ENCODE results near the gene SMURF2. TPM values are rescaled to one million over a fixed set of nuclear protein-coding genes. Genes with fewer than 3 reads are reported as not detected.

The SMURF2 gene
- polyA plus RNA-seq, 1 of the 3 experiments (the other 2 are of a cell fraction), result 36.6 TPM

DNA sequence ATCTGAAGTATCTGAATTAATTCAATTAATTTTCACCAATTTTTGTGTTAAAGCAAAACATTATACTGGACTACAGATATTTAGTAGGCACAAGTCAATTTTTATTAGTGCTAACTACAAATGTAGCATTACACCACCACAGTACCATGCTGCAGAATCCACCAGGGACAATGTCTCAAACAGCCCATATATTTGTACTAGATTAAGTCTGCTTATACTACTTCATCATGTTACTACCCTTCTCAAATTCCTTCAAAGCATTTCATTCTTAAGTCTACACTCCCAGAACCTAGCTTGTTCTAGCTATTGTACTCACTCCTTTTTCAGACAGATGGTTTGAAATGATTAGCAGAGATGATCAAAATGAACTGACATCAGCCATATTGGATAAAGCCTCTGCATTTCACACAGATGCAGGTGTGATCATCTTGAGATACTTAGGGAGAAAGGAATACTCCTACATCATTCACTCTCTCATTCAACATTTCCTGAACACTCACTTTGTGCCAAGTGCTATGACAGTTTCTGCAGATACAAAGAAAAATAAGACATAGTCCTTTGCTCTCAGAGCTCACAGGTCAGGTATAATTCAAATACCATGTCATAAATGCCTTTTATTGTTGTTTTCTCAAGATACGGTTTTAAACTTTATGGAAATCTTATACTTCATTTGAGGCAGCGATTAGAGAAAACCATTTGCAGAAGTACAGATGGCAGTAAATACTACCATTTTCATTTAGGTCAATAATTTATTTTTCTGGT lies 47.7 kb downstream of the SMURF2 start:
- Histone ChIP-seq H3K9me2 (no peaks in the 10 kb centered on the region), H3K27ac (ENCODE audit: low read depth in 2 of 2, low read length in 1 of 2) (peak overlapping the region; percentile 40 to 73; a peak in 3 of 4 replicates), H2AFZ (ENCODE audit: low read depth) (no peak overlapping the region), H4K20me1 (ENCODE audit: insufficient read depth) (peaks cover 98% of the 10 kb centered on the region), H3K9me3 (no peaks in the 10 kb centered on the region; the same call in 1 of the 2 replicates), H3F3A (replicated peaks; ENCODE audit: insufficient read depth) (peaks cover 68% of the 10 kb centered on the region), H3K4me2 (peak overlapping the region; percentile 61), H3K4me1 (ENCODE audit: control insufficient read depth in 1 of 2, insufficient read depth in 2 of 2, low read depth in 1 of 2, low read length in 1 of 2) (peaks cover 3 to 38% of the 10 kb centered on the region in 2 experiments), H3K79me2 (ENCODE audit: insufficient read depth) (peaks cover 100% of the 10 kb centered on the region), H3K36me3 (replicated peaks in 1 of 2; ENCODE audit: control insufficient read depth in 1 of 2, insufficient read depth in 2 of 2, low read length in 1 of 2) (peaks cover 0 to 28% of the 10 kb centered on the region in 2 experiments), H3K4me3 (ENCODE audit: low read depth in 2 of 2, low read length in 1 of 2) (no peak overlapping the region), H3K27me3 (ENCODE audit: insufficient read depth) (no peaks in the 10 kb centered on the region), H3K9ac (no peak overlapping the region; the same call in 1 of the 2 replicates)
- no peak for DNase-seq
- ChIA-PET CTCF (interaction anchor here (0.7 to 1.3 kb wide), 2 partner anchors 9 to 13 kb away, joined by 3 to 4 read pairs; no protein-coding TSS in a partner anchor), POLR2A (interaction anchor here (0.7 kb wide), 1 partner anchor 39 kb away, joined by 3 read pairs; no protein-coding TSS in a partner anchor)
- WGBS (ENCODE audit: low lambda C conversion rate), result 89% methylated on average over 2 of the region's 2 CpGs
- TF ChIP-seq, protein P1, sequence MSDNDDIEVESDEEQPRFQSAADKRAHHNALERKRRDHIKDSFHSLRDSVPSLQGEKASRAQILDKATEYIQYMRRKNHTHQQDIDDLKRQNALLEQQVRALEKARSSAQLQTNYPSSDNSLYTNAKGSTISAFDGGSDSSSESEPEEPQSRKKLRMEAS (IDR thresholded peaks at IDR 0.05; ENCODE audit: low read depth), result no peak
- TF ChIP-seq NFIC (IDR thresholded peaks at IDR 0.05; ENCODE audit: borderline replicate concordance), result no peak
- TF ChIP-seq, protein P2, sequence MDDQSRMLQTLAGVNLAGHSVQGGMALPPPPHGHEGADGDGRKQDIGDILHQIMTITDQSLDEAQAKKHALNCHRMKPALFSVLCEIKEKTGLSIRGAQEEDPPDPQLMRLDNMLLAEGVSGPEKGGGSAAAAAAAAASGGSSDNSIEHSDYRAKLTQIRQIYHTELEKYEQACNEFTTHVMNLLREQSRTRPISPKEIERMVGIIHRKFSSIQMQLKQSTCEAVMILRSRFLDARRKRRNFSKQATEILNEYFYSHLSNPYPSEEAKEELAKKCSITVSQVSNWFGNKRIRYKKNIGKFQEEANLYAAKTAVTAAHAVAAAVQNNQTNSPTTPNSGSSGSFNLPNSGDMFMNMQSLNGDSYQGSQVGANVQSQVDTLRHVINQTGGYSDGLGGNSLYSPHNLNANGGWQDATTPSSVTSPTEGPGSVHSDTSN (IDR thresholded peaks at IDR 0.05), result no peak
- TF ChIP-seq, protein P3, sequence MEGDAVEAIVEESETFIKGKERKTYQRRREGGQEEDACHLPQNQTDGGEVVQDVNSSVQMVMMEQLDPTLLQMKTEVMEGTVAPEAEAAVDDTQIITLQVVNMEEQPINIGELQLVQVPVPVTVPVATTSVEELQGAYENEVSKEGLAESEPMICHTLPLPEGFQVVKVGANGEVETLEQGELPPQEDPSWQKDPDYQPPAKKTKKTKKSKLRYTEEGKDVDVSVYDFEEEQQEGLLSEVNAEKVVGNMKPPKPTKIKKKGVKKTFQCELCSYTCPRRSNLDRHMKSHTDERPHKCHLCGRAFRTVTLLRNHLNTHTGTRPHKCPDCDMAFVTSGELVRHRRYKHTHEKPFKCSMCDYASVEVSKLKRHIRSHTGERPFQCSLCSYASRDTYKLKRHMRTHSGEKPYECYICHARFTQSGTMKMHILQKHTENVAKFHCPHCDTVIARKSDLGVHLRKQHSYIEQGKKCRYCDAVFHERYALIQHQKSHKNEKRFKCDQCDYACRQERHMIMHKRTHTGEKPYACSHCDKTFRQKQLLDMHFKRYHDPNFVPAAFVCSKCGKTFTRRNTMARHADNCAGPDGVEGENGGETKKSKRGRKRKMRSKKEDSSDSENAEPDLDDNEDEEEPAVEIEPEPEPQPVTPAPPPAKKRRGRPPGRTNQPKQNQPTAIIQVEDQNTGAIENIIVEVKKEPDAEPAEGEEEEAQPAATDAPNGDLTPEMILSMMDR (IDR thresholded peaks at IDR 0.05), result no peak
- TF ChIP-seq EP300 (IDR thresholded peaks at IDR 0.05; ENCODE audit: borderline replicate concordance in 1 of 2, low read depth in 1 of 2, low read length in 1 of 2), result no peak
- TF ChIP-seq, protein P4, sequence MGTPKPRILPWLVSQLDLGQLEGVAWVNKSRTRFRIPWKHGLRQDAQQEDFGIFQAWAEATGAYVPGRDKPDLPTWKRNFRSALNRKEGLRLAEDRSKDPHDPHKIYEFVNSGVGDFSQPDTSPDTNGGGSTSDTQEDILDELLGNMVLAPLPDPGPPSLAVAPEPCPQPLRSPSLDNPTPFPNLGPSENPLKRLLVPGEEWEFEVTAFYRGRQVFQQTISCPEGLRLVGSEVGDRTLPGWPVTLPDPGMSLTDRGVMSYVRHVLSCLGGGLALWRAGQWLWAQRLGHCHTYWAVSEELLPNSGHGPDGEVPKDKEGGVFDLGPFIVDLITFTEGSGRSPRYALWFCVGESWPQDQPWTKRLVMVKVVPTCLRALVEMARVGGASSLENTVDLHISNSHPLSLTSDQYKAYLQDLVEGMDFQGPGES (IDR thresholded peaks at IDR 0.05; ENCODE audit: low read depth, low read length), result no peak
- TF ChIP-seq RFX5 (IDR thresholded peaks at IDR 0.05; ENCODE audit: low read length), result no peak
- TF ChIP-seq ELF1 (IDR thresholded peaks at IDR 0.05), result no peak
- TF ChIP-seq GATA2 (CRISPR knock-in tag; IDR thresholded peaks at IDR 0.05), result no peak
- TF ChIP-seq FOXM1 (IDR thresholded peaks at IDR 0.05; ENCODE audit: low read depth), result no peak
- TF ChIP-seq POLR2AphosphoS5 (IDR thresholded peaks at IDR 0.05; ENCODE audit: low read depth, low read length), result no peak
- no peak for TF ChIP-seq TEAD4 (IDR thresholded peaks at IDR 0.05; ENCODE audit: borderline replicate concordance, insufficient read depth)
- TF ChIP-seq MXI1 (IDR thresholded peaks at IDR 0.05; ENCODE audit: low read depth, low read length), result no peak
- TF ChIP-seq SIN3A (IDR thresholded peaks at IDR 0.05; ENCODE audit: borderline replicate concordance, low read depth, low read length), result no peak
- TF ChIP-seq YY1 (IDR thresholded peaks at IDR 0.05; ENCODE audit: low read depth), result no peak
- no peak for TF ChIP-seq MEF2A (IDR thresholded peaks at IDR 0.05; ENCODE audit: borderline replicate concordance, low read depth)
- TF ChIP-seq, protein P5, sequence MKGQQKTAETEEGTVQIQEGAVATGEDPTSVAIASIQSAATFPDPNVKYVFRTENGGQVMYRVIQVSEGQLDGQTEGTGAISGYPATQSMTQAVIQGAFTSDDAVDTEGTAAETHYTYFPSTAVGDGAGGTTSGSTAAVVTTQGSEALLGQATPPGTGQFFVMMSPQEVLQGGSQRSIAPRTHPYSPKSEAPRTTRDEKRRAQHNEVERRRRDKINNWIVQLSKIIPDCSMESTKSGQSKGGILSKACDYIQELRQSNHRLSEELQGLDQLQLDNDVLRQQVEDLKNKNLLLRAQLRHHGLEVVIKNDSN (IDR thresholded peaks at IDR 0.05; ENCODE audit: borderline replicate concordance, low read depth), result no peak
- TF ChIP-seq, protein P6, sequence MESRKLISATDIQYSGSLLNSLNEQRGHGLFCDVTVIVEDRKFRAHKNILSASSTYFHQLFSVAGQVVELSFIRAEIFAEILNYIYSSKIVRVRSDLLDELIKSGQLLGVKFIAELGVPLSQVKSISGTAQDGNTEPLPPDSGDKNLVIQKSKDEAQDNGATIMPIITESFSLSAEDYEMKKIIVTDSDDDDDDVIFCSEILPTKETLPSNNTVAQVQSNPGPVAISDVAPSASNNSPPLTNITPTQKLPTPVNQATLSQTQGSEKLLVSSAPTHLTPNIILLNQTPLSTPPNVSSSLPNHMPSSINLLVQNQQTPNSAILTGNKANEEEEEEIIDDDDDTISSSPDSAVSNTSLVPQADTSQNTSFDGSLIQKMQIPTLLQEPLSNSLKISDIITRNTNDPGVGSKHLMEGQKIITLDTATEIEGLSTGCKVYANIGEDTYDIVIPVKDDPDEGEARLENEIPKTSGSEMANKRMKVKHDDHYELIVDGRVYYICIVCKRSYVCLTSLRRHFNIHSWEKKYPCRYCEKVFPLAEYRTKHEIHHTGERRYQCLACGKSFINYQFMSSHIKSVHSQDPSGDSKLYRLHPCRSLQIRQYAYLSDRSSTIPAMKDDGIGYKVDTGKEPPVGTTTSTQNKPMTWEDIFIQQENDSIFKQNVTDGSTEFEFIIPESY (IDR thresholded peaks at IDR 0.05; ENCODE audit: borderline replicate concordance, low read depth), result no peak
